Gastroesophageal sphincter (tissue), 4 donors: ENCODE measurements around the gene AFF2. TPM values are rescaled to one million over a fixed set of nuclear protein-coding genes. Genes with fewer than 3 reads are reported as not detected.

Experiments used
- ATAC-seq: fragments of 150-250 bp; one replicate; pipeline ENCODE4 v1.9.1; 2016; ENCODE audit warnings: mild to moderate bottlenecking, moderate library complexity
- H3K27ac ChIP-seq, 4 donors: fragments of 200-600 bp; sonication (generic) in 3 of 4; 1 replicate in 3 of 4; 2 replicates in 1 of 4; pipeline ENCODE4 v1.5.1; 2016 to 2019
- H3K27me3 ChIP-seq: fragments of 200-600 bp; sonication (generic); one replicate; pipeline ENCODE4 v1.5.1; 2019
- H3K36me3 ChIP-seq, 2 donors: fragments of 200-600 bp; sonication (generic); one replicate each; pipeline ENCODE4 v1.5.1; 2019; ENCODE audit warnings: control low read depth in 1 of 2
- H3K4me1 ChIP-seq, 3 donors: fragments of 200-600 bp; sonication (generic); 1 replicate in 2 of 3; 2 replicates in 1 of 3; pipeline ENCODE4 v1.5.1; 2016 to 2019; ENCODE audit warnings: control low read depth in 2 of 3
- H3K4me3 ChIP-seq, 2 donors: fragments of 200-600 bp; sonication (generic); one replicate each; pipeline ENCODE4 v1.5.1; 2019; ENCODE audit warnings: mild to moderate bottlenecking in 1 of 2, moderate library complexity in 1 of 2
- H3K9me3 ChIP-seq, 3 donors: fragments of 200-600 bp; sonication (generic); one replicate each; pipeline ENCODE4 v1.5.1; 2017 to 2019; ENCODE audit warnings: control low read depth in 2 of 3
- EP300 ChIP-seq: sonication (generic); formaldehyde crosslinking; IDR thresholded peaks from one replicate; pipeline ENCODE4 v1.6.1; 2017; ENCODE audit warnings: antibody characterized with exemption, mild to moderate bottlenecking
- POLR2A ChIP-seq, 2 donors: fragments of 450-650 bp; IDR thresholded peaks; one replicate each; pipeline ENCODE4 v1.6.1; 2017; ENCODE audit warnings: antibody characterized with exemption in 2 of 2, mild to moderate bottlenecking in 2 of 2, moderate library complexity in 1 of 2
- POLR2AphosphoS5 ChIP-seq: sonication (generic); formaldehyde crosslinking; IDR thresholded peaks from one replicate; pipeline ENCODE4 v1.6.1; 2017; ENCODE audit warnings: antibody characterized with exemption
- WGBS, 2 donors: methylation state at CpG; one replicate each; pipeline ENCODE4 v1.1.5; 2018; ENCODE audit warnings: low coverage in 1 of 2; 5-methylcytosine and 5-hydroxymethylcytosine counted together
- total RNA-seq, 4 donors: library from RNA; depleted of rRNA; stranded (reverse); fragments of >200 nt; gene quantifications; one replicate each; pipeline ENCODE4 v1.1.0, GENCODE V29; 2016
- TF ChIP-seq, protein P1 (sequence below), 4 experiments: fragments of 200-600 bp in 2 of 4; fragments of 450-650 bp in 2 of 4; sonication (generic) in 1 of 4; IDR thresholded peaks; one replicate each; pipeline ENCODE4 v1.5.1; 2017 to 2019; ENCODE audit warnings: antibody characterized with exemption in 4 of 4, mild to moderate bottlenecking in 2 of 4, moderate library complexity in 2 of 4

AFF2 gene
- total RNA-seq, 4 donors from 2014 or later, result 1.6 to 6.1 (median 3.6) TPM

DNA sequence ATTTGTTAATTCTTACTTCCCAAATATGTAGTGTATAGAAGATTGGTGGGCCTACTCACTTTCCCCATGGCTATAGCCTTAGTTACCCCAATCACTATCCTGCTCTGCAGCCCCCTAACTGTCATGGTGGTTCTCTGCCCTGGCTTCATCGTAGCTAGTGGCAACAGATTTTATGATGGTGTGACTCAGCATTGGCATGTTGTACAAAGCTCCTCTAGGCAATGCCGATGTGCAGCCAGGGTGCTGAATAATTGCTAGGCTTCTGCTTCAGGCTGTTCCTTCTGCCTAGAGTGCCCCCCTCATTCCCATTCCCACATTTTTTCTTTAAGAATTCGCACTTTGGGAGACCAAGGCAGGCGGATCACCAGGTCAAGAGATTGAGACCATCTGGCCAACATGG is 35.2 kb downstream of the AFF2 start:
- no peaks in the 10 kb centered on the region for H3K9me3 ChIP-seq
- no peak for TF ChIP-seq POLR2A (IDR thresholded peaks at IDR 0.05)
- TF ChIP-seq, protein P1, sequence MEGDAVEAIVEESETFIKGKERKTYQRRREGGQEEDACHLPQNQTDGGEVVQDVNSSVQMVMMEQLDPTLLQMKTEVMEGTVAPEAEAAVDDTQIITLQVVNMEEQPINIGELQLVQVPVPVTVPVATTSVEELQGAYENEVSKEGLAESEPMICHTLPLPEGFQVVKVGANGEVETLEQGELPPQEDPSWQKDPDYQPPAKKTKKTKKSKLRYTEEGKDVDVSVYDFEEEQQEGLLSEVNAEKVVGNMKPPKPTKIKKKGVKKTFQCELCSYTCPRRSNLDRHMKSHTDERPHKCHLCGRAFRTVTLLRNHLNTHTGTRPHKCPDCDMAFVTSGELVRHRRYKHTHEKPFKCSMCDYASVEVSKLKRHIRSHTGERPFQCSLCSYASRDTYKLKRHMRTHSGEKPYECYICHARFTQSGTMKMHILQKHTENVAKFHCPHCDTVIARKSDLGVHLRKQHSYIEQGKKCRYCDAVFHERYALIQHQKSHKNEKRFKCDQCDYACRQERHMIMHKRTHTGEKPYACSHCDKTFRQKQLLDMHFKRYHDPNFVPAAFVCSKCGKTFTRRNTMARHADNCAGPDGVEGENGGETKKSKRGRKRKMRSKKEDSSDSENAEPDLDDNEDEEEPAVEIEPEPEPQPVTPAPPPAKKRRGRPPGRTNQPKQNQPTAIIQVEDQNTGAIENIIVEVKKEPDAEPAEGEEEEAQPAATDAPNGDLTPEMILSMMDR (IDR thresholded peaks at IDR 0.05), result no peak
- no peak for TF ChIP-seq EP300
- TF ChIP-seq POLR2AphosphoS5, result no peak
- H3K27me3 ChIP-seq, result no peaks in the 10 kb centered on the region
- H3K27ac ChIP-seq, result no peak overlapping the region
- WGBS, 2 donors, result 80 to 94% methylated on average over 1 to 3 of the region's 4 CpGs
- H3K36me3 ChIP-seq, result no peaks in the 10 kb centered on the region
- ATAC-seq, result no peak
- no peaks in the 10 kb centered on the region for H3K4me1 ChIP-seq
- H3K4me3 ChIP-seq, result no peak overlapping the region

DNA sequence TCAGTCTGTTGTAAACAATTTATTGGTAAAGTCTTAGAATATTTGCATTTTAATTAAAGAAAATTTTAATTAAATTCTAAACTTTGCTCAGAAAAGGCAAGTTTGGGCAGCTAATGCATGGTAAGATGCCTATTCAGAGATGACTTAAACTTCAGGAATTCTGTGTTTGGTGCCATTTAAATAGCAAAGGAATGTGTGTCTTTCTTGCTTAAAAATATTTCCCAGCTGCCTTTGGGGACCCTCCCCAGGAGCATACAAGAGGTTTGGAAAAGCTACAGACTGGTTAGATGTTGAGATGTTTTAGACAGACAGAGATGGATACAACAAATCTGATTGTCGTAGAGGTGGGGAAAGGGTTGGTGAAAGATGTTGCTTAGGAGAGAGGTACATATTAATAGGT is 36.5 kb downstream of the AFF2 start:
- H3K27ac ChIP-seq, result no peak overlapping the region
- TF ChIP-seq POLR2AphosphoS5 (no peak), EP300 (no peak), POLR2A (IDR thresholded peaks at IDR 0.05) (no peak)
- TF ChIP-seq, protein P1 (IDR thresholded peaks at IDR 0.05), result no peak
- no peaks in the 10 kb centered on the region for H3K9me3 ChIP-seq
- no peak for ATAC-seq
- H3K4me3 ChIP-seq, result no peak overlapping the region
- H3K27me3 ChIP-seq, result no peaks in the 10 kb centered on the region
- 100% methylated on average over 1 of the region's 1 CpG; no CpG with 5 or more reads in 1 of the 2 donors for WGBS, 2 donors
- no peaks in the 10 kb centered on the region for H3K36me3 ChIP-seq
- no peaks in the 10 kb centered on the region for H3K4me1 ChIP-seq

DNA sequence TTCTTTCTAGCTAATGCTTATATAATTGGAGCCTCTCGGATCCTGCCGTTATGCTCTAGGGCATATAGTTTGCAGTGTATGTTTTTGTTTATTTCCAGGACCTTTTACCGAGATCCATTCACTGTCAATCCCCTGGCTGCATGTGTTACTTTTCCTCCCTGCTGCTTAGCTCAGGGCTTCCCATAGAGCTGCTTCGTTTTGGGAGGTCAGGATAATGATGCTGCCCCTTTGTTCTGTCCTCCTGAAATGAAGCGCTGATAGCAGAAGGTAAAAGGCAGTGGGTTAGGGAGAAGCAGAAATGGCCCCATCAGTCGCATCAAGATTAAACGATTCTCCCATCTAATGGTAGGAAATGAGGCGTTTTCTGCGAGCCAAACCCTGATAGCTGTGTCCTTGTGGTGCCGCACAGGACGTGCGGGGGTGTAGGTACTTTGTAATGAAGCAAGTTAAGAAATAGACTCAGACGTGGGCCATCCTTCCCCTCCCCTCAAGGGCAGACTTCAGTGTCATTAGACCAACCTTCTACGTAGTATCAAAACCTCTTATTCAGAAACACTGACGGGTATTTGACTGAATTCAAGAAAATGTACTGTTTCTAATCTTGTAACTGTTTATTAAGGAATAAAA is 37.3 kb downstream of the AFF2 start:
- no peak for ATAC-seq
- Histone ChIP-seq H3K4me1 (no peaks in the 10 kb centered on the region), H3K4me3 (no peak overlapping the region), H3K9me3 (no peaks in the 10 kb centered on the region), H3K36me3 (no peaks in the 10 kb centered on the region), H3K27ac (no peak overlapping the region), H3K27me3 (no peaks in the 10 kb centered on the region)
- TF ChIP-seq POLR2A (IDR thresholded peaks at IDR 0.05) (no peak), POLR2AphosphoS5 (no peak), EP300 (no peak)
- TF ChIP-seq, protein P1 (IDR thresholded peaks at IDR 0.05), result no peak
- 61 to 75% methylated on average over 4 to 6 of the region's 15 CpGs for WGBS, 2 donors

DNA sequence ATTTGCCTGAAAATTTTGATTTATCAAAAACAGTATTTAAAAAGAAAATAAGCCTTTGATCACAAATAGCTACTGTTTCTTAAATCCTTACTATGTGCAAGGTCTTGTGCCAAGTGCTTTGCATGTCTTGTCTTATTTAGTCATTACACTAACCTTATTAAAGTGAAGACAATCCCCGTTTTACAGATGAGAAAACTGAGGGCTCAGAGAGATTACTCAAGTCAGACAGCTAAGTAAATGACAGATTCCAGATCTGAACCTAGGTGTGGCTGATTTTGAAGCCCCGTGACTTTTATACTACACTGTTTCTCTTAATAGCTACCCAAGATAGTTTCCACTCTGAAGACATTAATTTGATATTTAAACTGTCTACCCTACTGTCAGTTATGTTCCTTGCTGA is 38.2 kb downstream of the AFF2 start:
- Histone ChIP-seq H3K9me3 (no peaks in the 10 kb centered on the region), H3K4me1 (no peaks in the 10 kb centered on the region), H3K27ac (no peak overlapping the region), H3K36me3 (no peaks in the 10 kb centered on the region), H3K27me3 (no peaks in the 10 kb centered on the region), H3K4me3 (no peak overlapping the region)
- 69 to 100% methylated on average over 1 to 2 of the region's 2 CpGs for WGBS, 2 donors
- TF ChIP-seq POLR2A (IDR thresholded peaks at IDR 0.05), result no peak
- no peak for TF ChIP-seq POLR2AphosphoS5
- TF ChIP-seq, protein P1 (IDR thresholded peaks at IDR 0.05), result no peak
- no peak for TF ChIP-seq EP300
- ATAC-seq, result no peak

DNA sequence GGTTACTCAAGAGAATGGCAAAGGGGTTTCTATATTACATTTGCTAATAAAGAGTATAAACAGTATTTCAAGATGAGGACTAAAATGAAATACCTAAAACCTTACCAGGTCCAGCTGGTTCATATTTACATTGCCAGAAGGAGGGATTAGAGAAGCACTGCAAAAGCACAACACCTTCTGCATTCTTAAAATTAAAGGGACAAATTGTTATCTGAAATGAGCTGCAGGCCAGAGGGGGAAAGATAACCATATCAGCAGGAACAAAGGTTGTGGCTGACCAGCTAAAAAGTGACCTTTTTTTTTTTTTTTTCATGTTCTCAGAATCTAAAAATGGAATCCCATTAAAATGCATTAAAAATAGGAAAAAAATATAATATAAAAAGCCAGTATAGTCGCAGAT is 39.7 kb downstream of the AFF2 start:
- Histone ChIP-seq H3K4me3 (no peak overlapping the region), H3K27ac (no peak overlapping the region), H3K27me3 (no peaks in the 10 kb centered on the region), H3K4me1 (no peaks in the 10 kb centered on the region), H3K9me3 (no peaks in the 10 kb centered on the region), H3K36me3 (no peaks in the 10 kb centered on the region)
- ATAC-seq, result no peak
- TF ChIP-seq POLR2A (IDR thresholded peaks at IDR 0.05) (no peak), POLR2AphosphoS5 (no peak), EP300 (no peak)
- TF ChIP-seq, protein P1 (IDR thresholded peaks at IDR 0.05), result no peak
- WGBS, 2 donors, result 17 to 67% methylated on average over 1 of the region's 1 CpG
